PFSK-1 (cell line): ENCODE measurements around the gene NAP1L3.

ENCODE experiments used
- FOXP2 ChIP-seq: optimal IDR thresholded peaks from 2 replicates; pipeline ENCODE3; 2011; ENCODE audit warnings: borderline replicate concordance, control low read depth, inconsistent platforms; ENCODE audit not compliant: insufficient read depth; ENCODE audit errors: extremely low read length, extremely low read depth
- POLR2AphosphoS5 ChIP-seq: IDR thresholded peaks from 2 replicates; pipeline ENCODE4 v1.6.1; 2012; ENCODE audit warnings: low read depth, mild to moderate bottlenecking, control low read depth, low read length, moderate library complexity
- REST ChIP-seq, 2 experiments: IDR thresholded peaks; 2 replicates each; pipeline versions ENCODE4 v1.6.1 to v1.8.0; 2011 to 2012; ENCODE audit warnings: low read depth in 2 of 2, low read length in 2 of 2, control low read depth in 1 of 2, inconsistent platforms in 1 of 2, mild to moderate bottlenecking in 1 of 2, moderate library complexity in 1 of 2; ENCODE audit not compliant: insufficient read depth in 1 of 2
- SIN3A ChIP-seq: IDR thresholded peaks from 2 replicates; pipeline ENCODE4 v1.6.1; 2012; ENCODE audit warnings: mild to moderate bottlenecking, low read length, moderate library complexity, borderline replicate concordance; ENCODE audit not compliant: insufficient read depth
- TAF1 ChIP-seq: IDR thresholded peaks from 2 replicates; pipeline ENCODE4 v1.6.1; 2012; ENCODE audit warnings: low read length, control low read depth, borderline replicate concordance; ENCODE audit not compliant: insufficient read depth

NAP1L3 gene

GRCh38 chrX:93673869-93674271, 492 bp upstream of the NAP1L3 start, which contains the start of gene FAM133A:
Gene FAM133A, plus strand, starts transcription at chrX:93674206. Its CDS starts 35,214 bp downstream, at chrX:93709420.
- TF ChIP-seq POLR2AphosphoS5, result no peak
- TF ChIP-seq REST (IDR thresholded peaks at IDR 0.05; ENCODE audit: insufficient read depth in 1 of 2, low read depth in 2 of 2, low read length in 2 of 2), result no peak
- TF ChIP-seq TAF1, result no peak
- no peak for TF ChIP-seq SIN3A
- TF ChIP-seq FOXP2, result no peak

- no peak for TF ChIP-seq REST (IDR thresholded peaks at IDR 0.05; ENCODE audit: insufficient read depth in 1 of 2, low read depth in 2 of 2, low read length in 2 of 2)
- TF ChIP-seq POLR2AphosphoS5, result no peak
- TF ChIP-seq SIN3A, result no peak
- TF ChIP-seq TAF1, result no peak
- no peak for TF ChIP-seq FOXP2
Observed at GRCh38 chrX:93660575-93660974, 12.8 kb downstream of the NAP1L3 start.

GRCh38 chrX:93649381-93649780, 24.0 kb downstream of the NAP1L3 start:
- no peak for TF ChIP-seq POLR2AphosphoS5
- no peak for TF ChIP-seq FOXP2
- no peak for TF ChIP-seq TAF1
- TF ChIP-seq SIN3A, result no peak
- TF ChIP-seq REST (IDR thresholded peaks at IDR 0.05; ENCODE audit: insufficient read depth in 1 of 2, low read depth in 2 of 2, low read length in 2 of 2), result no peak

- no peak for TF ChIP-seq POLR2AphosphoS5
- no peak for TF ChIP-seq SIN3A
- no peak for TF ChIP-seq REST (IDR thresholded peaks at IDR 0.05; ENCODE audit: insufficient read depth in 1 of 2, low read depth in 2 of 2, low read length in 2 of 2)
- TF ChIP-seq TAF1, result no peak
- no peak for TF ChIP-seq FOXP2
Observed at GRCh38 chrX:93637591-93637990, 35.8 kb downstream of the NAP1L3 start.
